WERI-Rb-1 (cell line): ENCODE results near the gene C2.

ENCODE experiments used
- DNase-seq: peaks from one replicate; pipeline ENCODE4 v3.0.0-alpha.2; 2020
- H3K27ac ChIP-seq: fragments of 250-450 bp; sonication (Bioruptor Pico); 2 replicates; pipeline ENCODE4 v1.5.1; 2020; ENCODE audit warnings: mild to moderate bottlenecking, moderate library complexity
- H3K27me3 ChIP-seq: fragments of 250-450 bp; sonication (Bioruptor Pico); 2 replicates; pipeline ENCODE4 v1.5.1; 2021; ENCODE audit warnings: mild to moderate bottlenecking, low read depth, moderate library complexity; ENCODE audit not compliant: insufficient read depth, severe bottlenecking
- H3K36me3 ChIP-seq: fragments of 250-450 bp; sonication (Bioruptor Pico); 2 replicates; pipeline ENCODE4 v1.5.1; 2020; ENCODE audit warnings: mild to moderate bottlenecking, moderate library complexity
- H3K4me3 ChIP-seq: 2 replicates; pipeline ENCODE4 v1.5.1; 2011; ENCODE audit warnings: low read depth, mild to moderate bottlenecking, control low read depth, low read length
- H3K9me3 ChIP-seq: fragments of 250-450 bp; sonication (Bioruptor Pico); 2 replicates; pipeline ENCODE4 v1.5.1; 2021; ENCODE audit warnings: mild to moderate bottlenecking, moderate library complexity; ENCODE audit not compliant: severe bottlenecking
- TF ChIP-seq, protein P1 (sequence below): IDR thresholded peaks from 2 replicates; pipeline ENCODE4 v1.5.1; 2011; ENCODE audit warnings: low read depth, mild to moderate bottlenecking, control low read depth, inconsistent platforms, low read length

C2 gene

DNA sequence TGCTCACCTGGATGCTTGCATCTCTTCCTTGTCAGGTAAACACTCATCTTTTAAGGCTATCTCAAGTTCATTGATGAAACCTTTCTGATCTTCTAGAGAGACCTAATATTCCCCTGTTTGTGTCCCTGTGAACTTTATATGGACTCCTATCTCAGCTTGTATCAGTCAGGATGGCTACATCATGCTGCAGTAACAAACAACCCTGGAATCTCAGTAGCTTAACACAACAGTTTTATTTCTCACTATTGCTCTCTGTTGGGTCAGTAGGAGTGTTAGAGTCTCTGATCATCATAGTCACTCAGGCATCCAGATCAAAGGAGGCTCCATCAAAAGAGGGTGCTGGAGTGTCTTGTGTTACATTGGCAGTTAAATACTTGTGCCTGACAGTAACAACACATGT lies 12.2 kb upstream of the C2 start:
- Histone ChIP-seq H3K27ac (no peak overlapping the region), H3K4me3 (no peak overlapping the region), H3K9me3 (no peaks in the 10 kb centered on the region), H3K27me3 (no peaks in the 10 kb centered on the region), H3K36me3 (no peaks in the 10 kb centered on the region)
- no peak for DNase-seq
- TF ChIP-seq, protein P1, sequence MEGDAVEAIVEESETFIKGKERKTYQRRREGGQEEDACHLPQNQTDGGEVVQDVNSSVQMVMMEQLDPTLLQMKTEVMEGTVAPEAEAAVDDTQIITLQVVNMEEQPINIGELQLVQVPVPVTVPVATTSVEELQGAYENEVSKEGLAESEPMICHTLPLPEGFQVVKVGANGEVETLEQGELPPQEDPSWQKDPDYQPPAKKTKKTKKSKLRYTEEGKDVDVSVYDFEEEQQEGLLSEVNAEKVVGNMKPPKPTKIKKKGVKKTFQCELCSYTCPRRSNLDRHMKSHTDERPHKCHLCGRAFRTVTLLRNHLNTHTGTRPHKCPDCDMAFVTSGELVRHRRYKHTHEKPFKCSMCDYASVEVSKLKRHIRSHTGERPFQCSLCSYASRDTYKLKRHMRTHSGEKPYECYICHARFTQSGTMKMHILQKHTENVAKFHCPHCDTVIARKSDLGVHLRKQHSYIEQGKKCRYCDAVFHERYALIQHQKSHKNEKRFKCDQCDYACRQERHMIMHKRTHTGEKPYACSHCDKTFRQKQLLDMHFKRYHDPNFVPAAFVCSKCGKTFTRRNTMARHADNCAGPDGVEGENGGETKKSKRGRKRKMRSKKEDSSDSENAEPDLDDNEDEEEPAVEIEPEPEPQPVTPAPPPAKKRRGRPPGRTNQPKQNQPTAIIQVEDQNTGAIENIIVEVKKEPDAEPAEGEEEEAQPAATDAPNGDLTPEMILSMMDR = no peak

DNA sequence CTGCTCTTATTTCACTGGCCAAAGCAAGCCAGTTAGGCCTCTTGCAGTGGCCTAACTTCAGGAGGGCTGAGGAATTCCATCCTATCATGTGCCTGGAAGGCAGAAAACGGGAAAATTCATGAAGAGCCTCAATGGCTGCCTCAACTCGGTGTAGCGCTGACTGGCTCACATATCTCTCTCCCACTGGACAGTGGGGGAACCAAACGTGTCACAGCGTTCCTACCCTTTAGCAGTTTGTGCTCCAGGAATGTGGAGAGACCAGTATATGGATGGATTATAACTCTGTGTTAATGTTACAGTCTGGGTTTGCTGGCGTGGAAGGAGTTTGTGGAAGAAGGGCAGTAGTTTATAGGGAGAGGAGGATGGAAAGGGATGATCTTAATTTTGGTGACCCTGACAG lies 11.8 kb upstream of the C2 start:
- no peaks in the 10 kb centered on the region for H3K9me3 ChIP-seq
- H3K27ac ChIP-seq = no peak overlapping the region
- DNase-seq = no peak
- H3K27me3 ChIP-seq = no peaks in the 10 kb centered on the region
- TF ChIP-seq, protein P1 = no peak
- no peak overlapping the region for H3K4me3 ChIP-seq
- H3K36me3 ChIP-seq = no peaks in the 10 kb centered on the region

DNA sequence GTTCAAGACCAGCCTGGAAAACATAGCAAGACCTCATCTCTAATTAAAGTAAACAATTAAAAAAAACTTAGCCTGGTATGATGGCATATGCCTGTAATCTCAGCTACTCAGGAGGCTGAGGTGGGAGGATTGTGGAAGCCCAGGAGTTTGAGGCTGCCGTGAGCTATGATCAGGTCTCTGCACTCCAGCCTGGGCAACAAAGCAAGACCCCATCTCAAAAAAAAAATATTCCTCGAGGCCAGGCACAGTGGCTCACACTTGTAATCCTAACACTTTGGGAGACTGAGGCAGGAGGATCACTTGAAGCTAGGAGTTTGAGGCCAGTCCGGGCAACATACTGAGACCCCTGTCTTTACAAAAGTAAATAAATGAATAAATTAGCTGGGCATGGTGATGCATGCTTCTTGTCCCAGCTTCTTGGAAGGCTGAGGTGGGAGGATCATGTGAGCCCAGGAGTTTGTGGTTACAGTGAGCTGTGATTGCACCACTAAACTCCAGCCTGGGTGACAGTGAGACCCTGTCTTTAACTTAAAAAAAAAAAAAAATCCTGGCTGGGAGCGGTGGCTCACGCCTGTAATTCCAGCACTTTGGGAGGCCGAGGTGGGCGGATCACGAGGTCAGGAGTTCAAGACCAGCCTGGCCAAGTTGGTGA lies 9.3 kb upstream of the C2 start:
- Histone ChIP-seq H3K4me3 (no peak overlapping the region), H3K27ac (no peak overlapping the region), H3K9me3 (no peaks in the 10 kb centered on the region), H3K27me3 (no peaks in the 10 kb centered on the region), H3K36me3 (no peaks in the 10 kb centered on the region)
- TF ChIP-seq, protein P1 = no peak
- DNase-seq = no peak

DNA sequence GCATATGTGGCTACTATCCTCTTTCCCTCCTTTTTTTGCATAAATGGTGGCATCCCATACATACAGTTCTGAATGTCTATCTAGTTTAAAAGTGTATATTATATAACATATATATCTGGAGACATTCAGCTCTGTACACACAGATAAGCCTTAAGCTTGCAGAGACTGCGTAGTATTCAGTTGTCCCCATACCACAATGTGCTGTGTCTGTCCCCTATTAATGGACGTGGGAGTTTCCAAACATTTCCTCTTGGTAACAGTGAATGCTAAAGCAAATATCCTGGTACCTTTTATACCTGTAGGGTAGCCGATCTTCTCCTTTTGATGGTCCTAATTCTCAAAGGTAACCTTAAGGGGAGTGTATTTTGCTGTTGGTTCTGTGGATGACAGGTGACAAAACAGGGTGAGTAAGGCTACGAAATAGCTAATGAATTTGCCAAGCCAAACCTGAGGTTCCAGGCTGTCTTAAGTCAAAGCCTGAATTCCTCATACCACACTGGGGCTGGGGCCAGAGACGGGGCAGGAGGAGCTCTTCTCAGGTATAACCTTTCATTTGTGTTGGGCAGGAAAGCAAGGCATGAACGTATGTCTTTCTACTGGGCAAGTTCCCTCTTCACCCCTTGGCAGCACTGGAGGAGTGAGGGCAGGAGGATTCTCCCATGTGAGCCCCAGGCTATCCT lies 7.8 kb upstream of the C2 start:
- H3K27me3 ChIP-seq = no peaks in the 10 kb centered on the region
- H3K27ac ChIP-seq = no peak overlapping the region
- TF ChIP-seq, protein P1 = no peak
- no peak for DNase-seq
- no peaks in the 10 kb centered on the region for H3K36me3 ChIP-seq
- no peaks in the 10 kb centered on the region for H3K9me3 ChIP-seq
- no peak overlapping the region for H3K4me3 ChIP-seq

DNA sequence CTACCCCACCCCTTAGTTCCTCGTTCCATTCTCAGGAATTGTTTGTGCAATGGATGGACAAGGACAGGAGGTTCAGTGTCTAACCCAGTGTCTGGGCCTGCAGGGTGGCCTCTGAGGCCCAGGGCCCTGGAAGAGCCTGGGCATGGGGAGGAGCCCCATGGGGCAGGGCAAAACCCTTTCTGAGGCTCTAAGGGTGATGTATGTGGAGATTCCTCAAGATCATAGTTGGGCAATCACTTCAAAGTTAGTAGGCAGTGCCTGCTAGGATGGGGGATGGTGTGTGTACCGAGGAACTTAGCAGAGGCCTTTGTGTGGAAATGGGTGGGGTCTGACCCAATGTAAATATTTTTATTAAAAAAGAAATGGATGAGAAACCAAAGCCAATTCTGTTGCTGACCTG lies 6.7 kb upstream of the C2 start:
- Histone ChIP-seq H3K36me3 (no peaks in the 10 kb centered on the region), H3K4me3 (no peak overlapping the region), H3K9me3 (peaks cover 2% of the 10 kb centered on the region), H3K27ac (no peak overlapping the region), H3K27me3 (no peaks in the 10 kb centered on the region)
- TF ChIP-seq, protein P1 = no peak
- no peak for DNase-seq
